H1 (cell line): Measurements from ENCODE around the gene SND1. TPM values are rescaled to one million over a fixed set of nuclear protein-coding genes. Genes with fewer than 3 reads are reported as not detected.

Source experiments
- CTCF ChIA-PET: fragments of 300-600 bp; sonication (Branson Sonifier 250); formaldehyde crosslinking; loops from one replicate; lab custom pipeline; 2021; ENCODE audit not compliant: partially characterized antibody; lab: Charles Lee
- POLR2A ChIA-PET: fragments of 300-600 bp; sonication (Branson Sonifier 250); formaldehyde crosslinking; loops from one replicate; lab custom pipeline; 2021; ENCODE audit warnings: inconsistent platforms; ENCODE audit not compliant: partially characterized antibody; lab: Charles Lee
- DNase-seq, 2 experiments: peaks; one replicate each; pipeline versions ENCODE4 v3.0.0 to v3.0.0-alpha.2; 2010 to 2022; ENCODE audit warnings: low spot score in 2 of 2, low read depth in 1 of 2, mixed read lengths in 1 of 2
- FAIRE-seq: peaks from 2 replicates; lab custom pipeline; 2011; peaks lifted over from hg19 to GRCh38; lab: Jason Lieb, UNC
- H2AFZ ChIP-seq: 2 replicates; pipeline ENCODE4 v1.8.1; 2012; ENCODE audit warnings: low read length, inconsistent platforms
- H2AK5ac ChIP-seq: 2 replicates; pipeline ENCODE4 v1.6.1; 2013; ENCODE audit warnings: low read depth, low read length
- H2BK120ac ChIP-seq: replicated peaks from 2 replicates; pipeline ENCODE3; 2013; ENCODE audit warnings: low read depth, low read length, inconsistent platforms
- H2BK12ac ChIP-seq: 2 replicates; pipeline ENCODE4 v1.6.1; 2013; ENCODE audit warnings: low read depth, low read length
- H2BK15ac ChIP-seq: 2 replicates; pipeline ENCODE4 v1.6.1; 2013; ENCODE audit warnings: low read length
- H2BK20ac ChIP-seq: 2 replicates; pipeline ENCODE4 v1.6.1; 2013; ENCODE audit warnings: low read length
- H2BK5ac ChIP-seq: 2 replicates; pipeline ENCODE4 v1.6.1; 2013; ENCODE audit warnings: low read depth, low read length
- H3K14ac ChIP-seq: 2 replicates; pipeline ENCODE4 v1.6.1; 2013; ENCODE audit warnings: inconsistent platforms; ENCODE audit not compliant: insufficient read length
- H3K18ac ChIP-seq: 2 replicates; pipeline ENCODE4 v1.6.1; 2013; ENCODE audit warnings: low read length; ENCODE audit errors: extremely low read depth
- H3K23ac ChIP-seq: 2 replicates; pipeline ENCODE4 v1.6.1; 2013; ENCODE audit warnings: inconsistent platforms; ENCODE audit not compliant: insufficient read length
- H3K23me2 ChIP-seq: 2 replicates; pipeline ENCODE4 v1.6.1; 2013; ENCODE audit warnings: low read depth, low read length
- H3K27ac ChIP-seq: 2 replicates; pipeline ENCODE4 v1.6.1; 2011; ENCODE audit warnings: low read depth, low read length, inconsistent platforms
- H3K27me3 ChIP-seq, 4 experiments: replicated peaks in 1 of 4; 1 replicate in 1 of 4; 2 replicates in 3 of 4; pipeline versions ENCODE4 v1.6.1 to v1.8.1; 2011 to 2013; ENCODE audit warnings: low read length in 3 of 4, mild to moderate bottlenecking in 3 of 4, inconsistent platforms in 2 of 4, mixed read lengths in 2 of 4, moderate library complexity in 1 of 4; ENCODE audit not compliant: control insufficient read depth in 3 of 4, insufficient read depth in 3 of 4; ENCODE audit errors: extremely low read depth in 1 of 4
- H3K36me3 ChIP-seq, 4 experiments: 2 replicates each; pipeline versions ENCODE4 v1.6.1 to v1.8.1; 2011 to 2013; ENCODE audit warnings: mild to moderate bottlenecking in 4 of 4, low read length in 3 of 4, moderate library complexity in 2 of 4, control low read depth in 1 of 4, inconsistent platforms in 1 of 4; ENCODE audit not compliant: insufficient read depth in 4 of 4, control insufficient read depth in 2 of 4
- H3K4ac ChIP-seq: replicated peaks from 2 replicates; pipeline ENCODE3; 2013; ENCODE audit warnings: low read length, low read depth, mixed read lengths, inconsistent platforms; ENCODE audit not compliant: insufficient read length
- H3K4me1 ChIP-seq, 4 experiments: replicated peaks in 1 of 4; 1 replicate in 1 of 4; 2 replicates in 3 of 4; pipeline versions ENCODE4 v1.6.1 to v1.8.1; 2011 to 2013; ENCODE audit warnings: low read length in 3 of 4, inconsistent platforms in 2 of 4, mixed read lengths in 1 of 4; ENCODE audit not compliant: insufficient read depth in 4 of 4, control insufficient read depth in 3 of 4
- H3K4me2 ChIP-seq, 2 experiments: 2 replicates each; pipeline versions ENCODE4 v1.6.1 to v1.8.1; 2011 to 2013; ENCODE audit warnings: low read depth in 2 of 2, low read length in 2 of 2, control low read depth in 1 of 2, inconsistent platforms in 1 of 2, mild to moderate bottlenecking in 1 of 2; ENCODE audit not compliant: insufficient read depth in 1 of 2
- H3K4me3 ChIP-seq, 4 experiments: fragments of 200-600, 300-600 bp in 1 of 4; sonication (generic), shearing (Covaris generic), sonication (Bioruptor Twin) in 1 of 4; 2 replicates each; pipeline versions ENCODE4 v1.5.1 to v1.8.1; 2011 to 2016; ENCODE audit warnings: low read length in 4 of 4, low read depth in 3 of 4, control low read depth in 2 of 4, inconsistent platforms in 2 of 4, mild to moderate bottlenecking in 2 of 4, mixed read lengths in 1 of 4, moderate library complexity in 1 of 4; ENCODE audit not compliant: insufficient read depth in 2 of 4; ENCODE audit errors: extremely low read depth in 1 of 4
- H3K56ac ChIP-seq: replicated peaks from 2 replicates; pipeline ENCODE3; 2013; ENCODE audit warnings: low read depth, mild to moderate bottlenecking, mixed read lengths, low read length, inconsistent platforms; ENCODE audit not compliant: insufficient read length
- H3K79me1 ChIP-seq: 2 replicates; pipeline ENCODE4 v1.6.1; 2013; ENCODE audit warnings: low read depth, low read length, control low read depth
- H3K79me2 ChIP-seq, 2 experiments: 2 replicates each; pipeline versions ENCODE4 v1.6.1 to v1.8.1; 2012 to 2013; ENCODE audit warnings: low read length in 2 of 2, mild to moderate bottlenecking in 2 of 2, inconsistent platforms in 1 of 2; ENCODE audit not compliant: insufficient read depth in 2 of 2, control insufficient read depth in 1 of 2
- H3K9ac ChIP-seq, 4 experiments: replicated peaks in 1 of 4; 1 replicate in 1 of 4; 2 replicates in 3 of 4; pipeline versions ENCODE4 v1.6.1 to v1.8.1; 2011 to 2013; ENCODE audit warnings: low read depth in 3 of 4, low read length in 3 of 4, control low read depth in 2 of 4, mild to moderate bottlenecking in 2 of 4, moderate library complexity in 2 of 4, inconsistent platforms in 1 of 4; ENCODE audit errors: extremely low read depth in 1 of 4
- H3K9me3 ChIP-seq, 2 experiments: 2 replicates each; pipeline versions ENCODE4 v1.6.1 to v1.8.1; 2012 to 2013; ENCODE audit warnings: mild to moderate bottlenecking in 2 of 2, moderate library complexity in 2 of 2, control low read depth in 1 of 2, inconsistent platforms in 1 of 2, low read depth in 1 of 2, low read length in 1 of 2, mixed read lengths in 1 of 2; ENCODE audit not compliant: insufficient read depth in 2 of 2
- H4K20me1 ChIP-seq, 2 experiments: replicated peaks in 1 of 2; 2 replicates each; pipeline versions ENCODE3 to v1.8.1; 2011 to 2013; ENCODE audit warnings: inconsistent platforms in 2 of 2, low read length in 2 of 2, mild to moderate bottlenecking in 1 of 2; ENCODE audit not compliant: insufficient read depth in 2 of 2, control insufficient read depth in 1 of 2
- H4K5ac ChIP-seq: 2 replicates; pipeline ENCODE4 v1.6.1; 2013; ENCODE audit warnings: low read length, low read depth, mixed read lengths, inconsistent platforms; ENCODE audit not compliant: insufficient read length
- H4K8ac ChIP-seq: 2 replicates; pipeline ENCODE4 v1.8.0; 2013; ENCODE audit warnings: mild to moderate bottlenecking, moderate library complexity, low read length, inconsistent platforms; ENCODE audit not compliant: insufficient read depth; ENCODE audit errors: extremely low read depth
- H4K91ac ChIP-seq: replicated peaks from 2 replicates; pipeline ENCODE3; 2013; ENCODE audit warnings: low read length, mixed read lengths, inconsistent platforms; ENCODE audit not compliant: insufficient read length
- CBX8 ChIP-seq: fragments of 300-800, 300-1000 bp; sonication (generic); IDR thresholded peaks from 2 replicates; pipeline ENCODE4 v1.7.1; 2016; ENCODE audit warnings: low read depth, low read length, borderline replicate concordance
- CHD1 ChIP-seq: IDR thresholded peaks from 2 replicates; pipeline ENCODE4 v1.6.1; 2012; ENCODE audit warnings: low read depth, low read length, improper control_type of control experiment
- CTBP2 ChIP-seq: IDR thresholded peaks from 2 replicates; pipeline ENCODE4 v1.7.0; 2011; ENCODE audit warnings: borderline replicate concordance, mild to moderate bottlenecking, moderate library complexity, mixed read lengths, low read length; ENCODE audit not compliant: insufficient read depth, insufficient read length
- EZH2 ChIP-seq: fragments of 200-600 bp; sonication (generic); IDR thresholded peaks from 2 replicates; pipeline ENCODE4 v1.7.1; 2012; ENCODE audit warnings: low read depth, mild to moderate bottlenecking, moderate library complexity, low read length, inconsistent platforms; ENCODE audit not compliant: severe bottlenecking
- HDAC2 ChIP-seq, 2 experiments: fragments of 300-600 bp in 1 of 2; sonication (generic) in 1 of 2; IDR thresholded peaks; 2 replicates each; pipeline ENCODE4 v1.6.1; 2011 to 2012; ENCODE audit warnings: low read depth in 2 of 2, low read length in 2 of 2, mild to moderate bottlenecking in 2 of 2, moderate library complexity in 2 of 2, borderline replicate concordance in 1 of 2, inconsistent platforms in 1 of 2
- JUND ChIP-seq: IDR thresholded peaks from 2 replicates; pipeline ENCODE4 v1.6.1; 2011; ENCODE audit warnings: mild to moderate bottlenecking, improper control_type of control experiment, low read length
- KDM5A ChIP-seq: fragments of 200-600 bp; IDR thresholded peaks from 2 replicates; pipeline ENCODE4 v1.7.1; 2012; ENCODE audit warnings: mild to moderate bottlenecking, low read length, inconsistent platforms, mixed read lengths
- PHF8 ChIP-seq: fragments of 200-600 bp; sonication (generic); conservative IDR thresholded peaks from 2 replicates; pipeline ENCODE4 v1.7.1; 2012; ENCODE audit warnings: low read depth, mild to moderate bottlenecking, inconsistent platforms, low read length, moderate library complexity
- POLR2AphosphoS5 ChIP-seq: IDR thresholded peaks from 2 replicates; pipeline ENCODE4 v1.6.1; 2011; ENCODE audit warnings: low read depth, low read length
- SRF ChIP-seq: IDR thresholded peaks from 2 replicates; pipeline ENCODE4 v1.6.1; 2011; ENCODE audit warnings: mild to moderate bottlenecking, low read depth, low read length, moderate library complexity
- TBP ChIP-seq: IDR thresholded peaks from 2 replicates; pipeline ENCODE4 v1.6.1; 2011; ENCODE audit warnings: low read depth, low read length, improper control_type of control experiment
- TEAD4 ChIP-seq: IDR thresholded peaks from 2 replicates; pipeline ENCODE4 v1.6.1; 2012; ENCODE audit warnings: low read depth, low read length, inconsistent platforms, mixed read lengths
- WGBS, 2 experiments: shearing (Covaris generic) in 1 of 2; methylation state at CpG; one replicate each; pipeline versions ENCODE4 v1.1.6 to v1.1.7; 2013 to 2015; ENCODE audit warnings: low lambda C conversion rate in 2 of 2, mixed read lengths in 2 of 2, inconsistent platforms in 1 of 2, low coverage in 1 of 2, missing lambda C conversion rate in 1 of 2; ENCODE audit not compliant: insufficient replicate concordance in 2 of 2, insufficient coverage in 1 of 2, insufficient read length in 1 of 2; ENCODE audit errors: extremely low coverage in 1 of 2, missing lambda C conversion rate in 1 of 2; 5-methylcytosine and 5-hydroxymethylcytosine counted together
- polyA plus RNA-seq, 7 experiments: library from polyadenylated mRNA; depleted of rRNA in 3 of 7; stranded (reverse) in 5 of 7; unstranded in 2 of 7; fragments of >200 nt in 5 of 7; fragments of 200-250 nt in 2 of 7; gene quantifications; 1 replicate in 5 of 7; 2 replicates in 1 of 7; 4 replicates in 1 of 7; pipeline versions ENCODE4 v1.2.1 to v1.2.3, GENCODE V29; 2011 to 2013; ENCODE audit warnings: missing spikeins in 2 of 7, mixed read lengths in 2 of 7
- total RNA-seq: library from RNA; stranded (reverse); fragmentation: NEBNext Ultra II Directional; extraction: Animal tissue kit (Norgen Biotek cat#: 25700); gene quantifications from 2 replicates; pipeline ENCODE4 v1.2.1, GENCODE V29; 2021
- TF ChIP-seq, protein P1 (sequence below): IDR thresholded peaks from 2 replicates; pipeline ENCODE4 v1.6.1; 2012; ENCODE audit warnings: low read length, inconsistent platforms

The SND1 gene
- total and polyA plus RNA-seq, 2 of the 8 experiments (the other 6 are each of a cell fraction or from before 2014, with no cell fraction given), result 122 to 290 TPM

DNA sequence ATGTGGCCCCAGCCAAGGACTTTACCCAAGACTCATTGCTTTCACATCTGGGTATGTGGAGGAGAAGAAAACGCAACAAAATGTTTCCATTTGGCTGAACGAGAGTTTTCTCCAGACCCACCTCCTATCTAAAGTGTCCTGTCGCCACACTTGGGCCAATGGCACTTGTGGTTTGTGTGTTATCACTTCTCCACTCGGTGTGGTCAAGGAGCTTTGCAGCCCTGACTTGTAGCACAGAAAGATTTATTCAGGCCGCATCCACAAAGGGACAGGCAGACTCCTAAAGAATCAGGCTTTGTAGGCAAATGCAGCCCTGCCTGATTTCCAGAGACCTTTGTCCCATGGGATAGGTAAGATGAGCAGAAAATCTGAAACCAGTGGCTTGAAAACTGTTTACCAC lies 392.1 kb downstream of the SND1 start:
- CTCF ChIA-PET, result interaction anchor here (0.8 to 15.3 kb wide), 6 partner anchors 8 to 335 kb away, joined by 3 to 113 read pairs (median 10); no protein-coding TSS in a partner anchor
- Histone ChIP-seq H4K91ac (no peak overlapping the region), H4K20me1 (peaks cover 0 to 7% of the 10 kb centered on the region in 2 experiments), H3K27ac (no peak overlapping the region), H3K23ac (no peak overlapping the region), H3K4ac (no peak overlapping the region), H3K79me2 (no peaks in the 10 kb centered on the region), H3K9ac (no peak overlapping the region), H3K4me2 (no peak overlapping the region), H2AK5ac (no peak overlapping the region), H3K14ac (no peak overlapping the region), H4K5ac (no peak overlapping the region), H3K36me3 (no peaks in the 10 kb centered on the region), H2BK120ac (no peak overlapping the region), H3K23me2 (no peaks in the 10 kb centered on the region), H4K8ac (no peak overlapping the region), H2BK12ac (no peak overlapping the region), H2BK5ac (no peak overlapping the region), H3K4me3 (no peak overlapping the region), H3K9me3 (no peaks in the 10 kb centered on the region), H2AFZ (no peak overlapping the region), H2BK20ac (no peak overlapping the region), H3K27me3 (no peaks in the 10 kb centered on the region), H3K79me1 (no peaks in the 10 kb centered on the region; the same call in 1 of the 2 replicates), H3K56ac (no peak overlapping the region), H3K4me1 (no peaks in the 10 kb centered on the region), H3K18ac (no peak overlapping the region), H2BK15ac (no peak overlapping the region)
- POLR2A ChIA-PET, result no interaction called here
- WGBS, 2 experiments, result 88% methylated on average over 5 of the region's 5 CpGs; no CpG with 5 or more reads in 1 of the 2 experiments
- no peak for FAIRE-seq
- no peak for DNase-seq
- TF ChIP-seq TEAD4 (no peak), CTBP2 (no peak), POLR2AphosphoS5 (no peak), CBX8 (no peak), KDM5A (no peak), PHF8 (no peak), JUND (no peak), TBP (no peak), CHD1 (no peak), EZH2 (no peak), HDAC2 (IDR thresholded peaks at IDR 0.05; ENCODE audit: borderline replicate concordance in 1 of 2, low read depth in 2 of 2, low read length in 2 of 2) (no peak), SRF (no peak)
- TF ChIP-seq, protein P1, sequence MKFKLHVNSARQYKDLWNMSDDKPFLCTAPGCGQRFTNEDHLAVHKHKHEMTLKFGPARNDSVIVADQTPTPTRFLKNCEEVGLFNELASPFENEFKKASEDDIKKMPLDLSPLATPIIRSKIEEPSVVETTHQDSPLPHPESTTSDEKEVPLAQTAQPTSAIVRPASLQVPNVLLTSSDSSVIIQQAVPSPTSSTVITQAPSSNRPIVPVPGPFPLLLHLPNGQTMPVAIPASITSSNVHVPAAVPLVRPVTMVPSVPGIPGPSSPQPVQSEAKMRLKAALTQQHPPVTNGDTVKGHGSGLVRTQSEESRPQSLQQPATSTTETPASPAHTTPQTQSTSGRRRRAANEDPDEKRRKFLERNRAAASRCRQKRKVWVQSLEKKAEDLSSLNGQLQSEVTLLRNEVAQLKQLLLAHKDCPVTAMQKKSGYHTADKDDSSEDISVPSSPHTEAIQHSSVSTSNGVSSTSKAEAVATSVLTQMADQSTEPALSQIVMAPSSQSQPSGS, result no peak
